AG09309 (cell line): ENCODE results near the gene TEX2.

Experiments
- DNase-seq: peaks from one replicate; pipeline ENCODE4 v3.0.0-alpha.2; 2010; ENCODE audit warnings: low read depth
- H3K4me3 ChIP-seq: 2 replicates; pipeline ENCODE4 v1.5.1; 2011; ENCODE audit warnings: mild to moderate bottlenecking, low read depth, low read length, moderate library complexity; ENCODE audit not compliant: control insufficient read depth
- TF ChIP-seq, protein P1 (sequence below): IDR thresholded peaks from 2 replicates; pipeline ENCODE4 v1.5.1; 2011; ENCODE audit warnings: mild to moderate bottlenecking, low read depth, low read length, inconsistent platforms; ENCODE audit not compliant: insufficient read depth, control insufficient read depth; ENCODE audit errors: missing control alignments

The TEX2 gene

DNA sequence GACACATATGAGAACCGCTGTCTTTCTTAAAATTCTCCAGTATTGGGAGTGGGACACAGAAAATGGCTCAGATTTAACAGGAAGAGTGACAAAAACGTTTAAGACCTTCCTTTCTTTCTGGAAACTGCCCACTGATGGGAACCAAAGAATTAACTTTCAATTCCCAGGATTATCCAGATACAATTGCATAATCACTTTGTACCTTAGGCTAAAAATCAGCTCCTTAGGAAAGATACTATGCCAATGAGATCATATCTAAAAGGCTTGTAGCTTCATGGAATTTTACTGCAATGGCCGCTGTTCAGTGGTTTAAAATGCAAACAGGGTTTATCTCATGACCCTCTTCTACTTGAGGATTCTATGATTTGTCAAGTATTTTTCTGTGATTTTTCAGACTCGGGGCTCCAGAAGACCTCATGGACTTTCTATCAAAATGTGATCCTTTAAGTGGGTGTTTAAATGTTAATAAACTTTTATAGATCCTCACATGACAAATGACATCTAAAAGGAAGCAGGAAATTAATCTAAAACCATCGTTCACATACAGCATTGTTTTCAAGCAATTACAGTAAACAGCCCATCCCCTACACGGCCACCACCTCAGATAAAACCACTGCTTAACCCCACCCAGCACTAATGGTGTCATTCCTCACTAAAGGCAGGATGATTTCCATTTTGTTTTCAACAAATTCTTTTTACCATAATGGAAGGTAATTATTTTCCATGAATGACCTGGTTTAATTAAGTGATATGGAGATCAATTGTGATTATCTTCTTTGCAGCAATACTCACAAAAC, 101.5 kb downstream of the TEX2 start:
- DNase-seq = no peak
- no peak overlapping the region for H3K4me3 ChIP-seq
- TF ChIP-seq, protein P1, sequence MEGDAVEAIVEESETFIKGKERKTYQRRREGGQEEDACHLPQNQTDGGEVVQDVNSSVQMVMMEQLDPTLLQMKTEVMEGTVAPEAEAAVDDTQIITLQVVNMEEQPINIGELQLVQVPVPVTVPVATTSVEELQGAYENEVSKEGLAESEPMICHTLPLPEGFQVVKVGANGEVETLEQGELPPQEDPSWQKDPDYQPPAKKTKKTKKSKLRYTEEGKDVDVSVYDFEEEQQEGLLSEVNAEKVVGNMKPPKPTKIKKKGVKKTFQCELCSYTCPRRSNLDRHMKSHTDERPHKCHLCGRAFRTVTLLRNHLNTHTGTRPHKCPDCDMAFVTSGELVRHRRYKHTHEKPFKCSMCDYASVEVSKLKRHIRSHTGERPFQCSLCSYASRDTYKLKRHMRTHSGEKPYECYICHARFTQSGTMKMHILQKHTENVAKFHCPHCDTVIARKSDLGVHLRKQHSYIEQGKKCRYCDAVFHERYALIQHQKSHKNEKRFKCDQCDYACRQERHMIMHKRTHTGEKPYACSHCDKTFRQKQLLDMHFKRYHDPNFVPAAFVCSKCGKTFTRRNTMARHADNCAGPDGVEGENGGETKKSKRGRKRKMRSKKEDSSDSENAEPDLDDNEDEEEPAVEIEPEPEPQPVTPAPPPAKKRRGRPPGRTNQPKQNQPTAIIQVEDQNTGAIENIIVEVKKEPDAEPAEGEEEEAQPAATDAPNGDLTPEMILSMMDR = no peak

DNA sequence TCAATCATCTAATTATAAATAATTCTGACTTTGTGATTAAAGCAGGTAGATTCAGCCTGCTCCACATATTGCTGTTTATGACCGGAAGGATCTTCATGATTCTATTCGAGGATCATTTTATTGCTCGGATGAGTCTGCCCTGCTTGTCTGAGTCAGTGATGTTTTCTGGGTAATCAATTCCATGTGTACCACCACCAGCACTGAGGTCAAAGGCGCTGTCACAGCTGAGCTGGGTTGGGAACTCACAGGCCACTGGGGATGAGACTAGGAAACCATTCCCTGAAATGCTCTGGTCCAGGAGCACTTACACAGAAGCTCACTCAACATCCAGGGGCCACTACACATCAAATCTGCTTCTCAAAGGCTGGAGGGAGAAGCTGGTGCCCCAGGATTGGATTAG, 102.7 kb downstream of the TEX2 start:
- DNase-seq = peak; percentile 58
- no peak overlapping the region for H3K4me3 ChIP-seq
- TF ChIP-seq, protein P1 = no peak

DNA sequence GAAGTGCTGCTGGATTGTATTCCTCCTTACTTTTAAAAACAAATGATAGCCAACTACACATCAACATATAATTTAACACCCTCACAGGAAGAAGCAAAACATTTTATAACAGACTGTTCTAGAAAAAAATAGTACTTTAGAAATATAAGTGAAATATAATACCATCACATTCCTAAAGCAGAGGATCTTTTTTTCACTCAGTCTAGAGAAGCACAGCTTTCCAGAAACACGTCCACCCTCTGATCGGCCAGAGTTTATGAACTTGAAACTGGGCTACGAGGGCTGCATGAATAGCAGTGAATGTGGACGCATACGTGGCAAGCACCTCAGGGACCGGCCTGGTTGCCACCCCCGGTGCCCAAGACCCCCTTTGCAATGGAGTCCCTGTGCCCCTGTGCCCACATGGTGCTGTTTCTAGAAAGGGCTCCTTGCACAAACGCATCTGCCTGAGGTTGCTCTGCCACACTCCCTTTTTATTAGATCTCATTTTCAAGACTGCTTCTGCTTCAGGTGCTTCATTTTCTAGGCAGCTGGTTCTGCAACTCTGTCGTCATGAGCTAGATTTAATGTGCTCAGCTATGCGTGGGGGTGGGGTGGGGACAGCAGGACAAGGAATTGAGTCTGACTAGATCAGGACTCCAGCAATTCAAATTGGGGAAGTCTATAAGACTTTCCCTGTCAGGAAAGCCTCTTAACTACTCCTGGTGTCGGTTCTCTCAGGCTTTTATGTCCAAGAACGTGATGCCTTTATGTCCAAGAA, 104.0 kb downstream of the TEX2 start:
- TF ChIP-seq, protein P1 = no peak
- no peak overlapping the region for H3K4me3 ChIP-seq
- DNase-seq = no peak

DNA sequence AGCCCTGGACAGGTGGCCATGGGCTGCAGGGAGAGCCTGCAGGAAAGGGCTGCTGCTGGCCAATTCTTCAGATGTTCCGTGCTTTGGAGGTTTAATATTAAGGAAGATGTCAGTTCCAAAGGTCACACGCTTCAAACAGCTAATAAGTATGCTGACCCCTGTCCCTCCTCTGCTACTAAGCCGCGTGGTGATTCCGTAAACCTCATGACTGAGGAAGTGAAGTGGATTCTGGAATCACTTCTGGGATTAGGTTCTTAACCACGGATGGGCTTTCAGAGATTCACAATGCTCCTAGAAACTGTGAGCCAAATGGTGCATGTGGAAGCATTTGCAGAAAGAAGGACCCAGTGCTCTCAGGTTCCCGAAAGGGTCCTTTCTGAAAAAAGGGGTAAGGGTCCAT, 104.7 kb downstream of the TEX2 start:
- no peak for DNase-seq
- TF ChIP-seq, protein P1 = no peak
- no peak overlapping the region for H3K4me3 ChIP-seq

DNA sequence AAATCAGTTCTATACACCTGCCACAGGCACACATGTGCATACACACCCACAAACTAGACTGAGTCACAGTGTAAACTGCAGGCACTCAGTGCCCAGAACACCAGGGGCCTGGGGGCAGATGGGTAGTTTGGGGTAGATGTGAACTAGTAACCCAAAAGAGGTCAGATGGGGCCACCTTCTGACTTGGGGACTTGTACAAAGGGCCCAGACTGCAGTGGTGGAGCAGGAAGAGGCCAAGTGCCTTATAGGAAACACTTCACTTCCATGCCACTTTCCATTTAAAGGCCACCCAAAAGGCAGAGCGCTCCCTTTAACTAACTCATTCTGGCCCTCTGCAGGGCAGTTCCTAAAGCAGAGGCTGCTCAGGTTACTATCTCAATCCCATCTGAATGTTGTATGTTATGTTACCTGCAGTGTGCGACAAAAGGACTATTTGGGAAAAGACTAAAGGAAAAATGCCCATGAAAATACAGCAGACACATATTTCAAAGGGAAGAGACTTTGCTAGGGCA, 105.3 kb downstream of the TEX2 start:
- no peak overlapping the region for H3K4me3 ChIP-seq
- TF ChIP-seq, protein P1 = no peak
- DNase-seq = no peak

DNA sequence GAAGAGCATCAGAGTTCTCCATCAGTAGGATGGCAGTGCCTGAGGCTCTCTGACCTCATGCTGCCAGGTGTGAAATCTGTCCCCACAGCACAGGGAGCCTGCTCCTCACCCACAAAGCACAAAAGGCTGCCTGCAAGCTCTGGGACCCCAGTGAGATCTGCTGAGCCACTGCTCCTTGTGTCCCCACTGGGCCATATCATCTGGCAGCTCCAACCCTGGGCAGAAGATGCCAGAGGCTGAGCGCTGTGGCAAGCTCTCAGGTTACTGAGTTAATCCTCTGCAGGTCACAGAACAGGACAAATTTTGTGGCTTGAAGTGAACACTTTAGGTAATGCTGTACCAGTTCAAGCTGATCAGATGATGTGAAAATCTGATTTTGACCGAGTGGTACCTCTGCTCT, 106.4 kb downstream of the TEX2 start:
- TF ChIP-seq, protein P1 = no peak
- DNase-seq = no peak
- H3K4me3 ChIP-seq = no peak overlapping the region
